HG02642 (cell line): ENCODE results near the gene RAET1E.
"Not testable (repeated sequence)": the region's sequence is repeated elsewhere in the genome, so short reads cannot be mapped to it uniquely, and the experiment has no call there.

Experiments
- ATAC-seq: cut with Tn5 transposase; IDR thresholded peaks from one replicate; pipeline ENCODE4 v1.9.1; 2021; ENCODE audit warnings: mild to moderate bottlenecking; ENCODE audit not compliant: unreplicated experiment, poor library complexity

The RAET1E gene

GRCh38 chr6:149851461-149852110, 46.3 kb downstream of the RAET1E start:
- no peak for ATAC-seq

GRCh38 chr6:149848343-149848742, 49.6 kb downstream of the RAET1E start:
- not testable (repeated sequence) for ATAC-seq
